HL-60/S4 treated with phorbol 12-myristate 13-acetate at 8.2 ng/mL for 4 days and 3 days (cell line): ENCODE measurements around the gene HIPK4.
"Not testable (repeated sequence)": the region's sequence is repeated elsewhere in the genome, so short reads cannot be mapped to it uniquely, and the experiment has no call there.

ENCODE experiments used
- in situ Hi-C: fragments of 300-500 bp; cut with MboI; formaldehyde crosslinking; loops from 2 replicates; pipeline ENCODE4 v1.15.0; 2022; ENCODE audit warnings: low sequenced_read_pairs

HIPK4 gene

DNA sequence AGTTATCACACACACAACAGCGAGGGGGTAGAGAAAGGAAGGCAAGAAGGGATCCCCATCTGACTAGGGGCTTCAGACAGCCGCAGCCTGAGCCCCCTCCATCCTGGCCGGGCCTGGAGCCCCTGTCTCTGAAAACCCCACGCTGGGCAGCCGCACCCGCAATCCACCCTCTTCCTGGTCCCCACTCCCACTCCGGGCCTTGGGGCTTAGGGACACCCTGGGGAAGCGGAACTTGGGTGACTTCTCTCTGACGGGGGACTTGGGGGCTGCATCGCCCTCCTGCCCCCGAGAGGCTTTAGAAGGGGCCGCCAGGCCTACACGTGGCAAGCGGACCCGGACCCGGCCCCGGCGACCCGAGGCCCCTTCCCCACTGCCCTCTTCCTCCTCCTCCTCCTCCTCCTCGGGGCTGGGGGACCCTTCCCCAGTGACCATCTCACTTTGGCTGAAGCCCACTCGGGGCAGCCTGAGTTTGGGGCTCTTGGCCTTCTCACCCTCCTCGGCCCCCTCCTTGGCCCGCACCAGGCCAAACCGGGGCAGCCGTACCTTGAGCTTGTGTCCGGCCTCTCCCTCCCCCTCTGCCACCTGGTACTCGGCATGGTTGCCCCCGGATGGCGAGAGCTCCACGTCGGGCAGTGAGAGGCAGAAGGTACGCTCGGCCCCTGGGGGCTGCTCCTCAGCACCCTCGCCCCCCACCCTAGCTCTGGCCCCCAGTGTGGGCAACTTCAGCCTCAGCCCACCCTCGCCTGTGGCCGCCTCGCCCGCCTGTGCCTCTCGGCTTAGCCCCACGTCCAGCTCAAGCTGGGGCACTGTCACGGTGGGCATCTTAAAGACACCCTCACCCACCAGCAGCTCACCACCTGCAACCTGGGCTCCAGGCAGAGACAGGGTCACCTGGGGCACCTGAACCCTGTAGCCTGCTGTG is 4.2 kb upstream of the HIPK4 start:
- in situ Hi-C loops, result no loop called here

GRCh38 chr19:40392894-40393517 is 3.0 kb upstream of the HIPK4 start:
- in situ Hi-C loops, result no loop called here

DNA sequence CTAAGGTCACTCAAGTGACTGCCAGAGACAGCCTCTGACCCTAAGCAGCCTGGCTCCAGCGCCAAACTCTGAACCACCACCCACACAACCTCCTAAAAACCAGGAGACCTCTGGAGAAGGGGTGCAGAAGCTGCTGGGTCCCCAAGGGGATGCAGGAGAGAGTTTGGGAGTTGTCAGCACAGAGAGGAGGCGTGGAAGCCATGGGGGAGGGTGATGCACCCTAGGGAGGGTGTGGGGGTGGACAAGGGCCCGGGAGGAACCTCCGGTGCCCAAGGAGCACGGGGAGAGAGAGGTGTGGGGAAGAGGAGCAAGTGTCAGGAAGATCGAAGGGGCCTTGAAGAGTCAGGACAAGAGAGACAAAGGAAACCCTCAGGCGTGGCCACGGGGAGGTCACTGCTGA is 2.1 kb upstream of the HIPK4 start:
- in situ Hi-C loops, result no loop called here

- in situ Hi-C loops, result no loop called here
These were observed 437 bp downstream of the HIPK4 start for GRCh38 chr19:40389404-40390083.

DNA sequence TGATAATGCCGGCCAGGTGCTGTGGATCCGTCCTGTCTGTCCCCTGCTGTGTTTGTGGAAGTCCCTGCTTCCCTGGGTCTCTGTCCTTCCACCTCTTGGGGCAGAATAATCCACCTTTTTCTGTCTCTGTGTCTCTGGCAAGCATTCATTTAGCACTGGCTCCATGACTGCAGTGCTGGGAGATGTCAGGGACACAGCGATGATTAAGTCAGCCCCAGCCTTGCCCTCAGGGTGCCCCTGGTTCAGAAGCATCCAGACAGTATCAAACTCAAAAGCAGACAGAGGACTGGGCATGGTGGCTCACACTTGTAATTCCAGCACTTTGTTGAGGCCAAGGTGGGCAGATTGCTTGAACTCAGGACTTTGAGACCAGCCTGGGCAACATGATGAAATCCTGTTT is 1.5 kb downstream of the HIPK4 start:
- in situ Hi-C loops, result no loop called here

DNA sequence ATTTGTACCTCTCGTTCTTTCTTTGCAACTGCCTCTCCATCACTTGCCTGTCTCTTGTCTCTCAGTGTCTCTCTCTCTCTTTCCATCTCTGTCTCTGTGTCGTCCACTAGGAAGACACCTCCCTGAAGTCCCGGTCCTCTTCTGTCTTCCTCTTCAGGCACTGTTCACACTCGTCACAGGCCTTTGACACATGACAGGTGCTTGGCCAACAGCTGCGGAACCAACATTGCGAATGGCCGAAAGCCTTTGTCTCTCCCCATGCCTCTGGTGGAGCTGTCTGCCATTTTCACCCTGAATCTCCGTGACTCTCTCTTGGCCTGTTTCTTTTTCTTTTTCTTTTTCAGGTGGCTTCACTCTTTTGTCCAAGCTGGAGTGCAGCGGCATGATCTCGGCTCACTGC is 2.8 kb downstream of the HIPK4 start:
- in situ Hi-C loops, result no loop called here

DNA sequence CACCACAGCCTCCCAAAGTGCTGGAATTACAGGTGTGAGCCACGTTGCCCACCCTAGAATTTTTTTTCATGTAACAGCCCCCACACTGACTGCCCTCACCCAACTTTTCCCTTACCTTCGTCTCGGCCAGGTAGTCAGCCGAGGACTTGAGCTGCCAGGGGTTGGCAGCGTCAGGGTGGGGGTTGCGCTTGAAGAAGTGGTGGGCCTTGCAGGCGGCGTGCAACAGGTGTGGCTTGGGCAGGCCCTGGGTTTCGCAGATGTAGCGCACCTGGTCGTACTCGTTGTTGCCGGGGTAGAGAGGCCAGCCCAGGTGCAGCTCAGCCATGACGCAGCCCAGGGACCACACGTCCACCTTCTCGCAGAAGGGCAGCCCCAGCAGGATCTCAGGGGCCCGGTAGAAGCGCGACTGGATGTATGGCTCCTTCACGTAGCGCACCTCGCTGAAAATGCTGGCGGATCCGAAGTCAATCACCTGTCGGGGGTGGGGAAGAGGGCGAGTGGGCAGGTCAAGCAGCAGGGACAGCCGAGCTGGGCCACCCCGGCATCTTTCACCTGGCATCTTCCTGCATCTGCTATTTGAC is 6.2 kb downstream of the HIPK4 start:
- in situ Hi-C loops, result no loop called here

DNA sequence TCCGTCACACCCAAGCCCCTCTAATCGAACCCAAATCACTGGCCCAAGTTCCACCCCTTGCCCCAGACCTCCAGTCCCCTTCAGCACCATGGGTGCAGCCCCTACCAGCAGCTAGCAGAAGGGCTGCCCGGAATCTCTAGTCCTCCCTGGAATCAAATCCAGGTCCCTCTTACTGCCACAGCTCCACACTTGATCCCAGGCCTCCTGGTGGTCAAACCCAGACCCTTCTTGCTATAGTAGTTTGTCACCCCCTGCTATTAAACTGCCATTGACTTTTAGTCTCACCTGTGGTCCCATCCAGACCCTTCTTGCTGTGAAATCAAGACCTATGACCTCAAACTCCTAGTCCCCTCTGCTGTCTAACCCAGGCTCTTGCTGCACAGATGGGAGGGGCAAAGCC is 8.7 kb downstream of the HIPK4 start:
- in situ Hi-C loops, result no loop called here

- in situ Hi-C loops, result no loop called here
These were observed 9.6 kb downstream of the HIPK4 start for GRCh38 chr19:40380199-40381037.

DNA sequence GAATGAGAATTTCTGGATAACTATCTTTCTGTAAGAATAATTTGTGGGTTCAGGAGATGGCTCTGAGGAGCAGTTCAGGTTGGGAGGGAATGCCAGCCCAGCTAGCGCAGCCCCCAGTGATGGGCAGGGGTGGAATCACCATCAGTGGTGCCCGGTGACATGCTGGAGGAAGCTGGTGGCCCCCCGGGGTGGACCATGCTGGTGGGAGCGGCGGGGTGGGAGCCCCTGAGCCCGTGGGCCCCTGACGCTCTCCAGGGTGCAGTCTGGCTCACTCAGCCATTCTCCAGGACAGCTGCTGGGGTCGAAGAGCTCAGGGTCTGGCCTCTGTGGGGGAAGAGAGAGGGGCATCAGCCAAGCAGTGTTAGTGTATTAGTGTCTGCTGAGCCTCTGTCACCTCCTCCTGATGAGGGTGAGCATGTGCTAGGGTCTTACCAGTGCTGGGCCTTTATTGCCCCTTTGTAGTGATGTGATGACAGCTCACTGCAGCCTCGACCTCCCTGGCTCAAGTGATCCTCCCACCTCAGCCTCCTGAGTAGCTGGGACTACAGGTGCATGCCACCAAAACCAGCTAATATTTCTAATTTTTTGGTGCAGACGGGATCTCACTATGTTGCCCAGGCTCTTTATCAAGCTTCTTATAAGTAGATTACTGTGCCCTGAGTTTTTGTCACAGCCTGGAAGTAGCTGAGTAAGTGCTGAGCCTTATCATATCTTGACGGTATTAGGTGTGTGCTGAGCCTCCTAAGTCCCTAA is 10.4 kb downstream of the HIPK4 start:
- in situ Hi-C loops, result no loop called here

DNA sequence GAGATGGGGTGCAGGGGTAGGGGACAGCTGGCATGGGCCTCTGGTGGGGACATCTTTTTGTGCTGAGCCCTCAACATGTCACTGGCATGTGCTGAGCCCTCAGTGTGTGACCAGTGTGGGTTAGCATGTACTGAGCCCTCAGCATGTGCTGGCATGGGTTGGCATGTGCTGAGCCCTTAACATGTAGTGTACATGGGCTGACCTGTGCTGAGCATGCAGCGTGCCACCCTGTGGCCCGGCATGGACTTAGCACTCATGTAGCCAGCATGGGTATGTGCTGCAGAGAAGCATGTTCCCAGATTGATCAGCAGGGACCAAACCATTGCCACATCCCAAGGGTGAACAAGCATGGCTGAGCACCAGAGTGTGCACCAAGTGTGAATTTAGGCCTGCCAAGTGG is 11.5 kb downstream of the HIPK4 start:
- in situ Hi-C loops, result no loop called here

DNA sequence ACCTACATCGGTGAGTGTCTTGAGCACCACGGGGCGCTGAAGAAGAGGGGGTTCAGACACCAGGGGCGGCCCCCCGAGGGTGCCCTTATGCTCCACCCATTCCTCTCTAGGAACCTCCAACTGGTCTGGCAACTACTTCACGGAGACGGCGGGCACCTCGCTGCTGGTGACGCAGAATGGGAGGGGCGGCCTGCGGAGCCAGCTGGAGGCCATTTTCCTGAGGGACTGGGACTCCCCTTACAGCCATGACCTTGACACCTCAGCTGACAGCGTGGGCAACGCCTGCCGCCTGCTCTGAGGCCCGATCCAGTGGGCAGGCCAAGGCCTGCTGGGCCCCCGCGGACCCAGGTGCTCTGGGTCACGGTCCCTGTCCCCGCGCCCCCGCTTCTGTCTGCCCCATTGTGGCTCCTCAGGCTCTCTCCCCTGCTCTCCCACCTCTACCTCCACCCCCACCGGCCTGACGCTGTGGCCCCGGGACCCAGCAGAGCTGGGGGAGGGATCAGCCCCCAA is 12.1 kb downstream of the HIPK4 start:
- in situ Hi-C loops, result no loop called here

DNA sequence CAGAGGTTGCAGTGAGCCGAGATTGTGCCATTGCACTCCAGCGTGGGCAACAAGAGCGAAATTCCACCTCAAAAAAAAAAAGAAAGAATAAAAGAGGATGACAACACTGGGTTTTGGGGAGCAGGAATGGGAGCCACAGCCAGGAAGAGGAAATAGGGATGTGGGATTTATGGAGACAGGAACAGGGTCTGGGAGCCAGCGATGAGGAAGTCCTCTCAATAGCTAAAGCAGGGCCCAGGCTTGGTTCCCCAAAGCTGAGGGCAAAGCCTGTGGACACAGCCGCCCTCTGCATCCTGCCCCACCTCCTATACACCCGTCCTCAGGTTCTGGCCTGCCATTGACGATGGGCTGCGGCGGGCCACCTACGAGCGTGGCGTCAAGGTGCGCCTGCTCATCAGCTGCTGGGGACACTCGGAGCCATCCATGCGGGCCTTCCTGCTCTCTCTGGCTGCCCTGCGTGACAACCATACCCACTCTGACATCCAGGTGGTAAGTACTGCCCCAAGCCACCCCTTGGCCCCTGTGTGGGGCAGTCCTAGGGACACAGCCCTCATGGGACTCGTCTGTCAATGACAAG is 13.6 kb downstream of the HIPK4 start:
- in situ Hi-C loops, result no loop called here

DNA sequence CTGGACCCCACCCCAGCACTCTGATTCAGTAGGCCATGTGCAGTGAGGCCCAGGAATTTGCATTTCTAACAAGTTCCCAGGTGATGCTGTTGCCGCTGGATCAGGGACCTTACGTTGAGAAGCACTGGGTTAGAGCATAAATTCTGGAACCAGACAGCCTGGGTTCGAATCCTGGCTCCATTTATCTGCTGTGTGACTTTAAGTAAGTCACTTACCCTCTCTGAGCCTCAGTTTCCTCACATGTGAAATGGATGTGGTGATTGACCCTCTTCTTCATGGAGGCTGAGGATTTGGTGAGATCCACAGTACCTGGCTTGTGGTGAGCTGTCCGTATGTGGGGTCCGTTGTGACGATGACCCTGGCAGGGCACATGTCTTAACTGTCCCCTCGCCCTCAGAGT is 15.9 kb downstream of the HIPK4 start:
- in situ Hi-C loops, result no loop called here

GRCh38 chr19:40371802-40372122 is 18.2 kb downstream of the HIPK4 start:
- in situ Hi-C loops, result no loop called here

GRCh38 chr19:40370997-40371801 is 18.8 kb downstream of the HIPK4 start:
- in situ Hi-C loops, result no loop called here

GRCh38 chr19:40370253-40370652 is 19.7 kb downstream of the HIPK4 start:
- in situ Hi-C loops, result not testable (repeated sequence)

DNA sequence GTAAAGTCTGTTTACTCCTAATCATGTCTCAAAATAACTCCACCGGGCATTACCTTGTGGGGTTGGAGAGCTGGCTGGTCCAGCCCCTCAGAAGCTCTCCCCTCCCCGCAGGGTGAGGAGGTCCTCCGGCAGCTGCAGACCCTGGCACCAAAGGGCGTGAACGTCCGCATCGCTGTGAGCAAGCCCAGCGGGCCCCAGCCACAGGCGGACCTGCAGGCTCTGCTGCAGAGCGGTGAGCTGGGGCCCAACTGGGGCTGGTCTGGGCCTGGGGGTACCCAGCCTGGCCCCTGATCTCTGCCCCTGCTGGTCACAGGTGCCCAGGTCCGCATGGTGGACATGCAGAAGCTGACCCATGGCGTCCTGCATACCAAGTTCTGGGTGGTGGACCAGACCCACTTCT is 20.2 kb downstream of the HIPK4 start:
- in situ Hi-C loops, result no loop called here
